H1 (cell line): Measurements from ENCODE around the gene ACOT7. TPM values are rescaled to one million over a fixed set of nuclear protein-coding genes. Genes with fewer than 3 reads are reported as not detected.

Source experiments
- CTCF ChIA-PET: fragments of 300-600 bp; sonication (Branson Sonifier 250); formaldehyde crosslinking; loops from one replicate; lab custom pipeline; 2021; ENCODE audit not compliant: partially characterized antibody; lab: Charles Lee
- POLR2A ChIA-PET: fragments of 300-600 bp; sonication (Branson Sonifier 250); formaldehyde crosslinking; loops from one replicate; lab custom pipeline; 2021; ENCODE audit warnings: inconsistent platforms; ENCODE audit not compliant: partially characterized antibody; lab: Charles Lee
- DNase-seq, 2 experiments: peaks; one replicate each; pipeline versions ENCODE4 v3.0.0 to v3.0.0-alpha.2; 2010 to 2022; ENCODE audit warnings: low spot score in 2 of 2, low read depth in 1 of 2, mixed read lengths in 1 of 2
- FAIRE-seq: peaks from 2 replicates; lab custom pipeline; 2011; peaks lifted over from hg19 to GRCh38; lab: Jason Lieb, UNC
- H2AFZ ChIP-seq: 2 replicates; pipeline ENCODE4 v1.8.1; 2012; ENCODE audit warnings: low read length, inconsistent platforms
- H2AK5ac ChIP-seq: 2 replicates; pipeline ENCODE4 v1.6.1; 2013; ENCODE audit warnings: low read depth, low read length
- H2BK120ac ChIP-seq: replicated peaks from 2 replicates; pipeline ENCODE3; 2013; ENCODE audit warnings: low read depth, low read length, inconsistent platforms
- H2BK12ac ChIP-seq: 2 replicates; pipeline ENCODE4 v1.6.1; 2013; ENCODE audit warnings: low read depth, low read length
- H2BK15ac ChIP-seq: 2 replicates; pipeline ENCODE4 v1.6.1; 2013; ENCODE audit warnings: low read length
- H2BK20ac ChIP-seq: 2 replicates; pipeline ENCODE4 v1.6.1; 2013; ENCODE audit warnings: low read length
- H2BK5ac ChIP-seq: 2 replicates; pipeline ENCODE4 v1.6.1; 2013; ENCODE audit warnings: low read depth, low read length
- H3K14ac ChIP-seq: 2 replicates; pipeline ENCODE4 v1.6.1; 2013; ENCODE audit warnings: inconsistent platforms; ENCODE audit not compliant: insufficient read length
- H3K18ac ChIP-seq: 2 replicates; pipeline ENCODE4 v1.6.1; 2013; ENCODE audit warnings: low read length; ENCODE audit errors: extremely low read depth
- H3K23ac ChIP-seq: 2 replicates; pipeline ENCODE4 v1.6.1; 2013; ENCODE audit warnings: inconsistent platforms; ENCODE audit not compliant: insufficient read length
- H3K23me2 ChIP-seq: 2 replicates; pipeline ENCODE4 v1.6.1; 2013; ENCODE audit warnings: low read depth, low read length
- H3K27ac ChIP-seq: 2 replicates; pipeline ENCODE4 v1.6.1; 2011; ENCODE audit warnings: low read depth, low read length, inconsistent platforms
- H3K27me3 ChIP-seq, 4 experiments: replicated peaks in 1 of 4; 1 replicate in 1 of 4; 2 replicates in 3 of 4; pipeline versions ENCODE4 v1.6.1 to v1.8.1; 2011 to 2013; ENCODE audit warnings: low read length in 3 of 4, mild to moderate bottlenecking in 3 of 4, inconsistent platforms in 2 of 4, mixed read lengths in 2 of 4, moderate library complexity in 1 of 4; ENCODE audit not compliant: control insufficient read depth in 3 of 4, insufficient read depth in 3 of 4; ENCODE audit errors: extremely low read depth in 1 of 4
- H3K36me3 ChIP-seq, 4 experiments: 2 replicates each; pipeline versions ENCODE4 v1.6.1 to v1.8.1; 2011 to 2013; ENCODE audit warnings: mild to moderate bottlenecking in 4 of 4, low read length in 3 of 4, moderate library complexity in 2 of 4, control low read depth in 1 of 4, inconsistent platforms in 1 of 4; ENCODE audit not compliant: insufficient read depth in 4 of 4, control insufficient read depth in 2 of 4
- H3K4ac ChIP-seq: replicated peaks from 2 replicates; pipeline ENCODE3; 2013; ENCODE audit warnings: low read length, low read depth, mixed read lengths, inconsistent platforms; ENCODE audit not compliant: insufficient read length
- H3K4me1 ChIP-seq, 4 experiments: replicated peaks in 1 of 4; 1 replicate in 1 of 4; 2 replicates in 3 of 4; pipeline versions ENCODE4 v1.6.1 to v1.8.1; 2011 to 2013; ENCODE audit warnings: low read length in 3 of 4, inconsistent platforms in 2 of 4, mixed read lengths in 1 of 4; ENCODE audit not compliant: insufficient read depth in 4 of 4, control insufficient read depth in 3 of 4
- H3K4me2 ChIP-seq, 2 experiments: 2 replicates each; pipeline versions ENCODE4 v1.6.1 to v1.8.1; 2011 to 2013; ENCODE audit warnings: low read depth in 2 of 2, low read length in 2 of 2, control low read depth in 1 of 2, inconsistent platforms in 1 of 2, mild to moderate bottlenecking in 1 of 2; ENCODE audit not compliant: insufficient read depth in 1 of 2
- H3K4me3 ChIP-seq, 4 experiments: fragments of 200-600, 300-600 bp in 1 of 4; sonication (generic), shearing (Covaris generic), sonication (Bioruptor Twin) in 1 of 4; 2 replicates each; pipeline versions ENCODE4 v1.5.1 to v1.8.1; 2011 to 2016; ENCODE audit warnings: low read length in 4 of 4, low read depth in 3 of 4, control low read depth in 2 of 4, inconsistent platforms in 2 of 4, mild to moderate bottlenecking in 2 of 4, mixed read lengths in 1 of 4, moderate library complexity in 1 of 4; ENCODE audit not compliant: insufficient read depth in 2 of 4; ENCODE audit errors: extremely low read depth in 1 of 4
- H3K56ac ChIP-seq: replicated peaks from 2 replicates; pipeline ENCODE3; 2013; ENCODE audit warnings: low read depth, mild to moderate bottlenecking, mixed read lengths, low read length, inconsistent platforms; ENCODE audit not compliant: insufficient read length
- H3K79me1 ChIP-seq: 2 replicates; pipeline ENCODE4 v1.6.1; 2013; ENCODE audit warnings: low read depth, low read length, control low read depth
- H3K79me2 ChIP-seq, 2 experiments: 2 replicates each; pipeline versions ENCODE4 v1.6.1 to v1.8.1; 2012 to 2013; ENCODE audit warnings: low read length in 2 of 2, mild to moderate bottlenecking in 2 of 2, inconsistent platforms in 1 of 2; ENCODE audit not compliant: insufficient read depth in 2 of 2, control insufficient read depth in 1 of 2
- H3K9ac ChIP-seq, 4 experiments: replicated peaks in 1 of 4; 1 replicate in 1 of 4; 2 replicates in 3 of 4; pipeline versions ENCODE4 v1.6.1 to v1.8.1; 2011 to 2013; ENCODE audit warnings: low read depth in 3 of 4, low read length in 3 of 4, control low read depth in 2 of 4, mild to moderate bottlenecking in 2 of 4, moderate library complexity in 2 of 4, inconsistent platforms in 1 of 4; ENCODE audit errors: extremely low read depth in 1 of 4
- H3K9me3 ChIP-seq, 2 experiments: 2 replicates each; pipeline versions ENCODE4 v1.6.1 to v1.8.1; 2012 to 2013; ENCODE audit warnings: mild to moderate bottlenecking in 2 of 2, moderate library complexity in 2 of 2, control low read depth in 1 of 2, inconsistent platforms in 1 of 2, low read depth in 1 of 2, low read length in 1 of 2, mixed read lengths in 1 of 2; ENCODE audit not compliant: insufficient read depth in 2 of 2
- H4K20me1 ChIP-seq, 2 experiments: replicated peaks in 1 of 2; 2 replicates each; pipeline versions ENCODE3 to v1.8.1; 2011 to 2013; ENCODE audit warnings: inconsistent platforms in 2 of 2, low read length in 2 of 2, mild to moderate bottlenecking in 1 of 2; ENCODE audit not compliant: insufficient read depth in 2 of 2, control insufficient read depth in 1 of 2
- H4K5ac ChIP-seq: 2 replicates; pipeline ENCODE4 v1.6.1; 2013; ENCODE audit warnings: low read length, low read depth, mixed read lengths, inconsistent platforms; ENCODE audit not compliant: insufficient read length
- H4K8ac ChIP-seq: 2 replicates; pipeline ENCODE4 v1.8.0; 2013; ENCODE audit warnings: mild to moderate bottlenecking, moderate library complexity, low read length, inconsistent platforms; ENCODE audit not compliant: insufficient read depth; ENCODE audit errors: extremely low read depth
- H4K91ac ChIP-seq: replicated peaks from 2 replicates; pipeline ENCODE3; 2013; ENCODE audit warnings: low read length, mixed read lengths, inconsistent platforms; ENCODE audit not compliant: insufficient read length
- BCL11A ChIP-seq, 2 experiments: IDR thresholded peaks; one replicate each; pipeline ENCODE4 v1.6.1; 2011; ENCODE audit warnings: low read depth in 2 of 2, low read length in 2 of 2, mild to moderate bottlenecking in 2 of 2
- EZH2 ChIP-seq: fragments of 200-600 bp; sonication (generic); IDR thresholded peaks from 2 replicates; pipeline ENCODE4 v1.7.1; 2012; ENCODE audit warnings: low read depth, mild to moderate bottlenecking, moderate library complexity, low read length, inconsistent platforms; ENCODE audit not compliant: severe bottlenecking
- KDM5A ChIP-seq: fragments of 200-600 bp; IDR thresholded peaks from 2 replicates; pipeline ENCODE4 v1.7.1; 2012; ENCODE audit warnings: mild to moderate bottlenecking, low read length, inconsistent platforms, mixed read lengths
- RAD21 ChIP-seq, 2 experiments: IDR thresholded peaks in 1 of 2; conservative IDR thresholded peaks in 1 of 2; 2 replicates each; pipeline ENCODE4 v1.6.1; 2011; ENCODE audit warnings: low read depth in 2 of 2, low read length in 2 of 2, improper control_type of control experiment in 1 of 2, inconsistent platforms in 1 of 2, mild to moderate bottlenecking in 1 of 2, moderate library complexity in 1 of 2
- RBBP5 ChIP-seq: IDR thresholded peaks from 2 replicates; pipeline ENCODE4 v1.7.1; 2012; ENCODE audit warnings: low read depth, mild to moderate bottlenecking, inconsistent platforms, low read length, moderate library complexity, borderline replicate concordance
- RNF2 ChIP-seq: fragments of 200-900, 300-1000 bp; sonication (generic); IDR thresholded peaks from 2 replicates; pipeline ENCODE4 v1.7.1; 2016; ENCODE audit warnings: borderline replicate concordance, low read depth, mild to moderate bottlenecking, antibody characterized with exemption, low read length; ENCODE audit not compliant: poor library complexity, severe bottlenecking; ENCODE audit errors: missing control alignments
- SIRT6 ChIP-seq: IDR thresholded peaks from one replicate; pipeline ENCODE4 v1.7.1; 2012; ENCODE audit warnings: low read length, inconsistent platforms
- TEAD4 ChIP-seq: IDR thresholded peaks from 2 replicates; pipeline ENCODE4 v1.6.1; 2012; ENCODE audit warnings: low read depth, low read length, inconsistent platforms, mixed read lengths
- WGBS, 2 experiments: shearing (Covaris generic) in 1 of 2; methylation state at CpG; one replicate each; pipeline versions ENCODE4 v1.1.6 to v1.1.7; 2013 to 2015; ENCODE audit warnings: low lambda C conversion rate in 2 of 2, mixed read lengths in 2 of 2, inconsistent platforms in 1 of 2, low coverage in 1 of 2, missing lambda C conversion rate in 1 of 2; ENCODE audit not compliant: insufficient replicate concordance in 2 of 2, insufficient coverage in 1 of 2, insufficient read length in 1 of 2; ENCODE audit errors: extremely low coverage in 1 of 2, missing lambda C conversion rate in 1 of 2; 5-methylcytosine and 5-hydroxymethylcytosine counted together
- polyA plus RNA-seq, 7 experiments: library from polyadenylated mRNA; depleted of rRNA in 3 of 7; stranded (reverse) in 5 of 7; unstranded in 2 of 7; fragments of >200 nt in 5 of 7; fragments of 200-250 nt in 2 of 7; gene quantifications; 1 replicate in 5 of 7; 2 replicates in 1 of 7; 4 replicates in 1 of 7; pipeline versions ENCODE4 v1.2.1 to v1.2.3, GENCODE V29; 2011 to 2013; ENCODE audit warnings: missing spikeins in 2 of 7, mixed read lengths in 2 of 7
- total RNA-seq: library from RNA; stranded (reverse); fragmentation: NEBNext Ultra II Directional; extraction: Animal tissue kit (Norgen Biotek cat#: 25700); gene quantifications from 2 replicates; pipeline ENCODE4 v1.2.1, GENCODE V29; 2021

The ACOT7 gene
- total and polyA plus RNA-seq, 2 of the 8 experiments (the other 6 are each of a cell fraction or from before 2014, with no cell fraction given) = 151 to 214 TPM

DNA sequence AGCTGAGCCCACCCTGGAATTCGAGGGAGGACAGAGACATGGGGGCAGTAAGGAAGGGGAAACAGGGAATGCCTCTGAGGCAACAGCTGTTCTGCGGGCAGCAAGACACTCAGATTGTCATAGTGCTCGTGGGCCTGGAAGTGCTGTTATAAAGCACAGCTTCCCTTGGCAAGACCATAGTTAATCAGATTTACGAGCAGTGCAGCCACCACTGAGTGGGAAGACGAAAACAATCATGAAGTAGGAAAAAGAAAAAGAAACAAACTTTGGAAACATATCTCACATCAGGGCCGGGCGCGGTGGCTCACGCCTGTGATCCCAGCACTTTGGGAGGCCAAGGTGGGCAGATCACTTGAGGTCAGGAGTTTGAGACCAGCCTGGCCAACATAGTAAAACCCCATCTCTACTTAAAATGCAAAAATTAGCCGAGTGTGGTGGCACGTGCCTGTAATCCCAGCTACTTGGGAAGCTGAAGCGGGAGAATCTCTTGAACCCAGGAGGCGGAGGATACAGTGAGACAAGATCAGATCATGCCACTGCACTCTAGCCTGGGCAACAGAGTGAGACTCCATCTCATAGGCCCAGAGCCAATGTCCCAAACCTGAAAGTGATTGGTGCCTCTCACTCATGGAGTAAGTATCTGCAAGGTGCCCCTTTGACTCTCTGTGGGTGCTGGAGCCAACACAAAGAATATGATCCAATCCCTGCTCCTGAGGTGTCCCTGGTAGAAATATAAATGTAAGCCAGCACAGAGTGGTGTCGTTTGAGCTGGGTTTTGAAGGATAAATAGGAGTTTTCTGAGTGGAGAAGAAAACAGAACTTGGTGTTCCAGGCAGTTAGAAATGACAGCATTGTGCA lies 77.1 kb downstream of the ACOT7 start:
- Histone ChIP-seq H2BK20ac (no peak overlapping the region), H3K9ac (no peak overlapping the region), H3K23ac (no peak overlapping the region), H3K79me2 (no peaks in the 10 kb centered on the region), H2BK120ac (no peak overlapping the region), H4K5ac (no peak overlapping the region), H2BK12ac (no peak overlapping the region), H3K4me2 (no peak overlapping the region), H3K27me3 (no peaks in the 10 kb centered on the region), H3K18ac (no peak overlapping the region), H3K14ac (no peak overlapping the region), H3K79me1 (no peaks in the 10 kb centered on the region; the same call in 1 of the 2 replicates), H4K20me1 (peaks cover 0 to 3% of the 10 kb centered on the region in 2 experiments), H3K23me2 (no peaks in the 10 kb centered on the region), H4K8ac (no peak overlapping the region), H4K91ac (no peak overlapping the region), H3K4me1 (no peaks in the 10 kb centered on the region), H3K4ac (no peak overlapping the region), H3K4me3 (no peak overlapping the region), H3K56ac (no peak overlapping the region), H2BK5ac (no peak overlapping the region), H2AK5ac (no peak overlapping the region), H3K9me3 (no peaks in the 10 kb centered on the region), H2BK15ac (no peak overlapping the region), H3K36me3 (peaks cover 0 to 13% (median 4%) of the 10 kb centered on the region in 4 experiments; a peak in 5 of 8 replicates), H2AFZ (no peak overlapping the region), H3K27ac (no peak overlapping the region)
- POLR2A ChIA-PET = interaction anchor here (0.6 kb wide), 1 partner anchor 296 kb away, joined by 3 read pairs; no protein-coding TSS in a partner anchor
- WGBS, 2 experiments = 93% methylated on average over 14 of the region's 14 CpGs; no CpG with 5 or more reads in 1 of the 2 experiments
- no peak for TF ChIP-seq KDM5A
- TF ChIP-seq SIRT6 = no peak
- TF ChIP-seq RNF2 = no peak
- TF ChIP-seq RBBP5 = no peak
- TF ChIP-seq EZH2 = no peak
- TF ChIP-seq BCL11A (IDR thresholded peaks at IDR 0.05; ENCODE audit: low read depth in 2 of 2, low read length in 2 of 2) = no peak
- no peak for TF ChIP-seq RAD21 (IDR thresholded peaks at IDR 0.05 in 1 of 2, conservative IDR thresholded peaks at IDR 0.05 in 1 of 2; ENCODE audit: low read depth in 2 of 2, low read length in 2 of 2)
- no peak for TF ChIP-seq TEAD4
- DNase-seq (no peak), FAIRE-seq (no peak)
- CTCF ChIA-PET = interaction anchor here (0.7 to 3.4 kb wide), 16 partner anchors 10 to 98 kb away, joined by 3 to 17 read pairs (median 4); no protein-coding TSS in a partner anchor
